Ascending aorta (tissue), 2 donors: ENCODE measurements around the gene AHCYL2. TPM values are rescaled to one million over a fixed set of nuclear protein-coding genes. Genes with fewer than 3 reads are reported as not detected.
"Not testable (repeated sequence)": the region's sequence is repeated elsewhere in the genome, so short reads cannot be mapped to it uniquely, and the experiment has no call there.

Source experiments
- DNase-seq, 2 donors: peaks; one replicate each; pipeline ENCODE4 v3.0.0-alpha.2; 2019; ENCODE audit warnings: low spot score in 2 of 2
- H3K27ac ChIP-seq, 2 donors: fragments of 200-600 bp; sonication (generic); one replicate each; pipeline ENCODE4 v1.5.1; 2016 to 2017; ENCODE audit warnings: mild to moderate bottlenecking in 1 of 2
- H3K27me3 ChIP-seq: fragments of 200-600 bp; sonication (generic); one replicate; pipeline ENCODE4 v1.5.1; 2017
- H3K36me3 ChIP-seq, 2 donors: fragments of 200-600 bp; sonication (generic); one replicate each; pipeline ENCODE4 v1.5.1; 2016
- H3K4me1 ChIP-seq, 2 donors: fragments of 200-600 bp; sonication (generic); one replicate each; pipeline ENCODE4 v1.5.1; 2016 to 2017; ENCODE audit warnings: mild to moderate bottlenecking in 1 of 2
- H3K4me3 ChIP-seq, 2 donors: fragments of 200-600 bp; sonication (generic); one replicate each; pipeline ENCODE4 v1.5.1; 2016 to 2017; ENCODE audit warnings: mild to moderate bottlenecking in 1 of 2
- H3K9me3 ChIP-seq, 2 donors: fragments of 200-600 bp; sonication (generic); one replicate each; pipeline ENCODE4 v1.5.1; 2016
- intact Hi-C: fragments of 100-400 bp; cut with DNase I; formaldehyde crosslinking; loops from one replicate; pipeline ENCODE4 v1.15.1; 2023
- total RNA-seq: library from RNA; depleted of rRNA; stranded (reverse); fragments of >200 nt; gene quantifications from one replicate; pipeline ENCODE4 v1.1.0, GENCODE V29; 2016
- TF ChIP-seq, protein P1 (sequence below), 3 experiments: fragments of 200-600 bp in 2 of 3; fragments of 450-650 bp in 1 of 3; sonication (generic) in 2 of 3; IDR thresholded peaks; one replicate each; pipeline ENCODE4 v1.5.1; 2016 to 2019; ENCODE audit warnings: antibody characterized with exemption in 3 of 3, mild to moderate bottlenecking in 1 of 3, moderate library complexity in 1 of 3

AHCYL2 gene
- total RNA-seq, 1 donor from 2014 or later, result 62.9 TPM

DNA sequence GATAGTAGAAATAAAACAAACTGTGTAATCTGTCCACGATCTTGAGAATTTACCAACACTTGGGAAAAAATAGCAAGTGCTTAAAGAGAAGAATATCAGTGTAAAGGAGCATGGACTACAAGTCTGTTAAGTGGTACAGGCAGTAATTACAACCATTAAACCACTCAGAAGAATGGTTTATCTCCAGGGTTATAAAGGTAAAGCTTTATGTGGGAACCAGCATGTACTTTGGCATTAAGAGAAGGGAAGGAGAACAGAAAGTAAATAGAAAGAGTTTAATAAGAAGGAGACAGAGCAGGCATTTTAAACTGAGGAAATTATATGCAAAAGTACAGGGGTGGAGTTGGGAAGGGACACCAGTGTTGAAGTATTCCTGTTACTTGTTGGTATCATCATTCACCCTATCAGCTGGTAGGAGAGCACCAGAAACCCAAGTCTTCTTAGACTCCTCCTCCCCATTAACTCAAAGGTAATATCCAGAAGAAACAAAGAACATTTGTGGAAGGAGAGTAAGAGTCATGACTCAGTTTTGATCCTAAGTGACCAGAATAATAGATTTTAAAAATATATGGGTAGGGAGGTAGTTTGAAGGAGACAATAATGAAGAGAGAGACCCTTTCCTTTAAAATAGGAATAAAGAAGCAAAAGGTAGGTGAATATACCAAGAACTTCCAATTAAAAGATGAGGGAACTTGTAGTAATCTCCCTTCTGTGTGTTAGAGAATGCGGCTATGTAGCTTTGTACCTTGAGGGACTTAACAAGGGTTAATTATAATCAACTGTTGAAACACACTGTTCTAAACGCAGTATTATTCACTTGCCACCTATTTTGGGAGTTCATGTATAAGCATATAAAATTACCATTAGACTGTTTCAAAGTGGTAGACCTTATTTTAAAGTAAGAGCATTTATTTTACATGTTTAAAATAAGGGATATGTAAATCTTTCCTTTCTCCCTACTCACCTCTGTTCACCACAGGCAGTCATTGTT lies 117.3 kb downstream of the AHCYL2 start:
- DNase-seq, result no peak

DNA sequence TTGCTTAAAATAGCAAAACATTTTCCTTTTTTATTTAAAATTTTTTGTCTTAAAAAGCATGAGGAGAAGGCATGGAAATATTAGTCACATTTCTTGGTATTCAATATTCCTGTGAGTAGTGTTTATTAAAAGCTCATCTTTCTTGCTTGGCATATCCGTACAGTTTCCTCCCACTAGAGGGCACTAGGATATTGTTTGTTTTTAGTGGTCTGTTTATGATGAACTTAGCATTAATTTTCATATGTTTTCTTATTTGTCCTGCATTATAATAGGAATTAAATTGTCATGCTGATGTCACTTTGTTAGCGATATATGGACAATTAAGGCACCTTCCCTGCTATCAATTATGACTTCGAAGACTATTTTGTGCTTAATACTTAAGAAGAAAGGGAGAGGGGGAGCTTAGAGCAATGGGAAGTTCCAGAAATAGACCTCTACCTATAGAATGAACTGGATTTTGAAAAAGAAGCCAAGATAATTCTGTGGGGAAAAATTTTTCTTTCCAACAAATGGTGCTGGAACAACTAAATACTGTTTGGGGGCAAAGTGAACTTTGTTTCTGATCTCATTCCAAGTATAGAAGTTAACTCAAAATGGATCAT lies 118.4 kb downstream of the AHCYL2 start:
- no peak overlapping the region for H3K4me3 ChIP-seq
- intact Hi-C loops, result no loop called here
- H3K27me3 ChIP-seq, result no peaks in the 10 kb centered on the region
- no peak for DNase-seq
- no peak overlapping the region for H3K27ac ChIP-seq
- H3K9me3 ChIP-seq, result no peaks in the 10 kb centered on the region
- no peaks in the 10 kb centered on the region for H3K36me3 ChIP-seq
- TF ChIP-seq, protein P1, sequence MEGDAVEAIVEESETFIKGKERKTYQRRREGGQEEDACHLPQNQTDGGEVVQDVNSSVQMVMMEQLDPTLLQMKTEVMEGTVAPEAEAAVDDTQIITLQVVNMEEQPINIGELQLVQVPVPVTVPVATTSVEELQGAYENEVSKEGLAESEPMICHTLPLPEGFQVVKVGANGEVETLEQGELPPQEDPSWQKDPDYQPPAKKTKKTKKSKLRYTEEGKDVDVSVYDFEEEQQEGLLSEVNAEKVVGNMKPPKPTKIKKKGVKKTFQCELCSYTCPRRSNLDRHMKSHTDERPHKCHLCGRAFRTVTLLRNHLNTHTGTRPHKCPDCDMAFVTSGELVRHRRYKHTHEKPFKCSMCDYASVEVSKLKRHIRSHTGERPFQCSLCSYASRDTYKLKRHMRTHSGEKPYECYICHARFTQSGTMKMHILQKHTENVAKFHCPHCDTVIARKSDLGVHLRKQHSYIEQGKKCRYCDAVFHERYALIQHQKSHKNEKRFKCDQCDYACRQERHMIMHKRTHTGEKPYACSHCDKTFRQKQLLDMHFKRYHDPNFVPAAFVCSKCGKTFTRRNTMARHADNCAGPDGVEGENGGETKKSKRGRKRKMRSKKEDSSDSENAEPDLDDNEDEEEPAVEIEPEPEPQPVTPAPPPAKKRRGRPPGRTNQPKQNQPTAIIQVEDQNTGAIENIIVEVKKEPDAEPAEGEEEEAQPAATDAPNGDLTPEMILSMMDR (IDR thresholded peaks at IDR 0.05), result peak in 2 of 3 experiments; percentile 39 to 55
- H3K4me1 ChIP-seq, result no peaks in the 10 kb centered on the region

More for the DNA sequence above, 117.3 kb downstream of the AHCYL2 start:
- Histone ChIP-seq H3K27me3 (no peaks in the 10 kb centered on the region), H3K4me1 (no peaks in the 10 kb centered on the region), H3K9me3 (no peaks in the 10 kb centered on the region), H3K4me3 (no peak overlapping the region), H3K27ac (no peak overlapping the region), H3K36me3 (no peaks in the 10 kb centered on the region)
- intact Hi-C loops, result no loop called here
- TF ChIP-seq, protein P1 (IDR thresholded peaks at IDR 0.05), result no peak

GRCh38 chr7:129347330-129347729 lies 122.5 kb downstream of the AHCYL2 start:
- Histone ChIP-seq H3K27ac (no peak overlapping the region), H3K36me3 (no peaks in the 10 kb centered on the region), H3K9me3 (no peaks in the 10 kb centered on the region), H3K4me3 (no peak overlapping the region), H3K27me3 (no peaks in the 10 kb centered on the region), H3K4me1 (no peaks in the 10 kb centered on the region)
- TF ChIP-seq, protein P1 (IDR thresholded peaks at IDR 0.05), result no peak
- intact Hi-C loops, result no loop called here
- no peak for DNase-seq

DNA sequence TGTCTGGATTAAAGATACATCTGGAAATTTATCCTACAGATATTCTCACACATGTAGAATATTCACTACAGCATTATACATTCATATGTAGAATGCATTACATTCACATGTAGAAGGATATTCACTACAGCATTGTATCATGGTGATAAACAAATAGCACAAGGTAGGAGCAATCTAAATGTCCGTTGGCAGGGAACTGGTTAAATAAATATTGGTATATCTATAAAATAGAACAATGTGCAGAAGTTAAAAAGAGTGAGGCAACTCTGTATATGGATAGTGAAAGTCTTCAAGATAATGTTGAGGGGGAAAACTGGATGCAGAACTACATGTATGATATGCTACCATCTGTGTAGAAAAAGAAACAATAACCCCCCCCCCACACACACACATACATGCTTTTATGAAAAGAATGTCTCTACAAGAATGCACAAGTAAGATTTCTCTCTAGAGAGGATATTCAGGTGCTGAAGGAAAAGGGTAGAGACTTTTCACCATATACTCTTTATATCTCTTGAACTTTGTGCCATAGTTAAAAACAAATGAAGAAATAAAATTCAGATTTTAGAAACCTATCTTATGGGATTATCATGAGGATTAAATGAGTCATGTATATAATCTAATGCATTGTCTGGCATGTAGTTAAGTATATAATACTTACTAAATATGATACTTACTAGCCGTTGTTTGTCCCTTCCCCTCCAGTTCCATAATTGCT lies 123.4 kb downstream of the AHCYL2 start:
- no peaks in the 10 kb centered on the region for H3K36me3 ChIP-seq
- intact Hi-C loops, result no loop called here
- no peaks in the 10 kb centered on the region for H3K4me1 ChIP-seq
- H3K27me3 ChIP-seq, result no peaks in the 10 kb centered on the region
- H3K4me3 ChIP-seq, result no peak overlapping the region
- no peak overlapping the region for H3K27ac ChIP-seq
- TF ChIP-seq, protein P1 (IDR thresholded peaks at IDR 0.05), result no peak
- DNase-seq, result no peak
- no peaks in the 10 kb centered on the region for H3K9me3 ChIP-seq

DNA sequence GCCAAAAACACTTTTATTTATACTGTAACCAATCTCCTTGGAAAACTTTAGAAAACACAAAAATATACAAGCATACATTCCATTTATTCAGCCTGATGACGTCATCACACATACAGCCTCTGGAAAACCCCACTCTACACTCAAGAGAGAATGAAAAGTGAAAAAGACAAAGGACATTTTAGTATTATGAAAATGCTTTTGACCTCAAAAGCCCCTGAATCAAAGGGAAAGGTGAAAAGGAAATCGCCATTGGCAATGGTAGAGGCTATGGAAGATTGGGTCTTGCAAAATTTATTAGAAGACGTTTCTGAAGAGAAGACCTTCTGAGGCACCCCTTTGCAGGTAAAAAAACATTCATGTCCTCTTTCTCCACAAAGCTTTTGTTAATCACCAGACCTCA lies 126.5 kb downstream of the AHCYL2 start:
- H3K27ac ChIP-seq, result no peak overlapping the region
- no peaks in the 10 kb centered on the region for H3K9me3 ChIP-seq
- H3K4me1 ChIP-seq, result no peaks in the 10 kb centered on the region
- intact Hi-C loops, result no loop called here
- H3K36me3 ChIP-seq, result no peaks in the 10 kb centered on the region
- DNase-seq, result no peak
- no peaks in the 10 kb centered on the region for H3K27me3 ChIP-seq
- TF ChIP-seq, protein P1 (IDR thresholded peaks at IDR 0.05), result no peak
- no peak overlapping the region for H3K4me3 ChIP-seq

GRCh38 chr7:129353104-129353503 lies 128.3 kb downstream of the AHCYL2 start:
- H3K36me3 ChIP-seq, H3K4me3 ChIP-seq, H3K9me3 ChIP-seq, H3K4me1 ChIP-seq, intact Hi-C loops, H3K27ac ChIP-seq, DNase-seq, H3K27me3 ChIP-seq: not testable (repeated sequence)
